ENCODE results near the gene FAM174B.

GRCh38 chr15:92608866-92609700 is 46.5 kb downstream of the FAM174B start:
- TF ChIP-seq CTCF (IDR thresholded peaks at IDR 0.05): no peak
- TF ChIP-seq EP300 (IDR thresholded peaks at IDR 0.05): no peak

Measured in tibial nerve (tissue), 4 donors.